Stimulated activated CD4-positive, alpha-beta T cell treated with anti-CD3 and anti-CD28 coated beads, TNF-alpha, amount 100 ng/mL, for 1 hour (primary cell): ENCODE results near the gene MGAT4B.

Source experiments
- DNase-seq, 3 donors: peaks; one replicate each; pipeline ENCODE4 v3.0.0-alpha.2; 2020; ENCODE audit warnings: low read depth in 3 of 3, low spot score in 1 of 3

Gene MGAT4B

GRCh38 chr5:179747811-179748210, 58.9 kb downstream of the MGAT4B start:
- no peak for DNase-seq
